GM23338 (cell line): Measurements from ENCODE around the gene PRR11. TPM values are rescaled to one million over a fixed set of nuclear protein-coding genes. Genes with fewer than 3 reads are reported as not detected.
A peak's percentile ranks its signal among the peaks of the same experiment; 100 is the strongest.

Source experiments
- ATAC-seq: fragments of 200-7000 bp; cut with Tn5 transposase; 3 replicates; pipeline ENCODE4 v1.9.1; 2020
- DNase-seq: peaks from one replicate; pipeline ENCODE4 v3.0.0-alpha.2; 2015; ENCODE audit warnings: low spot score
- H2AFZ ChIP-seq: fragments of 200-600 bp; sonication (generic); 2 replicates; pipeline ENCODE4 v1.8.0; 2016; ENCODE audit warnings: antibody characterized with exemption, mild to moderate bottlenecking, moderate library complexity
- H3F3A ChIP-seq: fragments of 200-600 bp; sonication (generic); replicated peaks from 2 replicates; pipeline ENCODE4 v1.8.0; 2017; ENCODE audit warnings: antibody characterized with exemption, mixed run types, low read depth
- H3K27ac ChIP-seq: fragments of 200-600 bp; sonication (generic); 2 replicates; pipeline ENCODE4 v1.6.1; 2016; ENCODE audit warnings: low read depth
- H3K27me3 ChIP-seq: fragments of 200-600 bp; sonication (generic); 2 replicates; pipeline ENCODE4 v1.8.0; 2016; ENCODE audit warnings: mild to moderate bottlenecking, mixed run types, moderate library complexity; ENCODE audit not compliant: insufficient read depth
- H3K36me3 ChIP-seq: fragments of 200-600 bp; sonication (generic); 2 replicates; pipeline ENCODE4 v1.8.0; 2016; ENCODE audit warnings: mild to moderate bottlenecking; ENCODE audit not compliant: insufficient read depth
- H3K4me1 ChIP-seq: fragments of 200-600 bp; sonication (generic); 2 replicates; pipeline ENCODE4 v1.8.0; 2016; ENCODE audit warnings: mild to moderate bottlenecking, moderate library complexity; ENCODE audit not compliant: insufficient read depth
- H3K4me2 ChIP-seq: fragments of 200-600 bp; sonication (generic); 2 replicates; pipeline ENCODE4 v1.7.1; 2017; ENCODE audit warnings: mixed run types
- H3K4me3 ChIP-seq: fragments of 200-600 bp; sonication (generic); 2 replicates; pipeline ENCODE4 v1.6.1; 2016; ENCODE audit warnings: mixed run types
- H3K79me2 ChIP-seq: fragments of 200-600 bp; sonication (generic); replicated peaks from 2 replicates; pipeline ENCODE4 v1.8.0; 2017; ENCODE audit warnings: mild to moderate bottlenecking; ENCODE audit not compliant: insufficient read depth
- H3K9me2 ChIP-seq: fragments of 200-600 bp; sonication (generic); 2 replicates; pipeline ENCODE4 v1.8.0; 2017; ENCODE audit not compliant: insufficient read depth
- H4K20me1 ChIP-seq: fragments of 200-600 bp; sonication (generic); replicated peaks from 2 replicates; pipeline ENCODE4 v1.8.0; 2017; ENCODE audit warnings: mild to moderate bottlenecking; ENCODE audit not compliant: insufficient read depth
- H3K27ac Mint-ChIP-seq: 2 replicates; pipeline ENCODE4 v1.8.0; 2020; ENCODE audit warnings: inconsistent platforms, mild to moderate bottlenecking, moderate library complexity, mixed read lengths
- H3K27me3 Mint-ChIP-seq: 3 replicates; pipeline ENCODE4 v1.8.0; 2022; ENCODE audit warnings: low read depth, mild to moderate bottlenecking, moderate library complexity, mixed read lengths, inconsistent platforms; ENCODE audit not compliant: insufficient read depth, poor library complexity
- H3K36me3 Mint-ChIP-seq: 3 replicates; pipeline ENCODE4 v1.8.0; 2021; ENCODE audit warnings: low read depth, mild to moderate bottlenecking, inconsistent platforms, moderate library complexity, mixed read lengths
- H3K4me1 Mint-ChIP-seq: 3 replicates; pipeline ENCODE4 v1.8.0; 2020; ENCODE audit warnings: mild to moderate bottlenecking, inconsistent platforms, mixed read lengths
- H3K4me3 Mint-ChIP-seq: 3 replicates; pipeline ENCODE4 v1.8.0; 2021; ENCODE audit warnings: moderate library complexity, mild to moderate bottlenecking, inconsistent platforms, mixed read lengths
- H3K9me3 Mint-ChIP-seq: 3 replicates; pipeline ENCODE4 v1.8.0; 2020; ENCODE audit warnings: moderate library complexity, mild to moderate bottlenecking, inconsistent platforms, mixed read lengths
- CREB1 ChIP-seq: fragments of 250-450 bp; sonication (Bioruptor Pico); IDR thresholded peaks from 2 replicates; pipeline ENCODE4 v1.5.0; 2020; ENCODE audit warnings: low read depth, mild to moderate bottlenecking, moderate library complexity
- EZH2phosphoT487 ChIP-seq: fragments of 200-600 bp; sonication (generic); IDR thresholded peaks from one replicate; pipeline ENCODE4 v1.8.1; 2018; ENCODE audit warnings: antibody characterized with exemption; ENCODE audit not compliant: unreplicated experiment
- JUNB ChIP-seq: IDR thresholded peaks from one replicate; pipeline ENCODE4 v1.6.1; 2016; ENCODE audit warnings: antibody characterized with exemption; ENCODE audit not compliant: unreplicated experiment
- NANOG ChIP-seq: IDR thresholded peaks from 2 replicates; pipeline ENCODE4 v1.6.1; 2016; ENCODE audit warnings: antibody characterized with exemption, borderline replicate concordance
- POLR2AphosphoS5 ChIP-seq: IDR thresholded peaks from 2 replicates; pipeline ENCODE4 v1.6.1; 2016; ENCODE audit warnings: antibody characterized with exemption, low read depth
- REST ChIP-seq: IDR thresholded peaks from one replicate; pipeline ENCODE4 v1.6.1; 2018; ENCODE audit warnings: antibody characterized with exemption; ENCODE audit not compliant: unreplicated experiment
- STAT1 ChIP-seq: IDR thresholded peaks from one replicate; pipeline ENCODE4 v1.6.1; 2016; ENCODE audit warnings: antibody characterized with exemption; ENCODE audit not compliant: unreplicated experiment
- ZNF114 ChIP-seq: fragments of 250-450 bp; sonication (Bioruptor Pico); IDR thresholded peaks from 2 replicates; pipeline ENCODE4 v1.5.0; 2020; ENCODE audit warnings: mild to moderate bottlenecking, moderate library complexity
- polyA plus RNA-seq: library from polyadenylated mRNA; unstranded; fragments of >200 nt; fragmentation: Nextera tagmentation; extraction: Ambion mirVana; gene quantifications from 2 replicates; pipeline ENCODE4 v1.2.1, GENCODE V29; 2016
- total RNA-seq: library from RNA; depleted of rRNA; stranded (reverse); fragments of >200 nt; shearing (Covaris generic); gene quantifications from 2 replicates; pipeline ENCODE4 v1.2.3, GENCODE V29; 2014

The PRR11 gene
- total and polyA plus RNA-seq, 2 experiments from 2014 or later, result 42.7 to 55.9 TPM

- TF ChIP-seq CREB1 (no peak), ZNF114 (CRISPR knock-in tag) (no peak), STAT1 (no peak), NANOG (0 out of 2 replicates have a peak, but pooled peaks have one; percentile 3), POLR2AphosphoS5 (peak; percentile 83), REST (no peak)
Observed at GRCh38 chr17:59106463-59107305, 48.9 kb upstream of the PRR11 start, which contains the start of gene TRIM37 (continued).

GRCh38 chr17:59107306-59107670 is 48.3 kb upstream of the PRR11 start:
- Histone ChIP-seq H3F3A (peaks cover 10% of the 10 kb centered on the region), H3K4me3 (peak overlapping the region; percentile 96), H4K20me1 (peaks cover 20% of the 10 kb centered on the region), H3K9me2 (no peaks in the 10 kb centered on the region), H3K4me1 (peaks cover 5% of the 10 kb centered on the region; the same call in 1 of the 2 replicates), H3K4me2 (peak overlapping the region; percentile 86), H3K36me3 (peaks cover 14% of the 10 kb centered on the region), H3K27ac (peak overlapping the region; percentile 92), H3K27me3 (no peaks in the 10 kb centered on the region), H2AFZ (peak overlapping the region; percentile 5; the same call in 1 of the 2 replicates), H3K79me2 (peaks cover 38% of the 10 kb centered on the region)
- H3K4me3 Mint-ChIP-seq, result peak overlapping the region; percentile 97
- H3K36me3 Mint-ChIP-seq, result peaks cover 36% of the 10 kb centered on the region
- H3K4me1 Mint-ChIP-seq, result peaks cover 7% of the 10 kb centered on the region; the same call in 2 of the 3 replicates
- peaks cover 12% of the 10 kb centered on the region for H3K27me3 Mint-ChIP-seq
- DNase-seq (no peak), ATAC-seq (peak; percentile 12)
- H3K9me3 Mint-ChIP-seq, result no peaks in the 10 kb centered on the region
- H3K27ac Mint-ChIP-seq, result peak overlapping the region; percentile 94
- TF ChIP-seq NANOG (0 out of 2 replicates have a peak, but pooled peaks have one; percentile 1), EZH2phosphoT487 (no peak)

- peaks cover 24% of the 10 kb centered on the region for H4K20me1 ChIP-seq
- H3K4me2 ChIP-seq, result no peak overlapping the region
- Mint-ChIP-seq H3K36me3 (peaks cover 28% of the 10 kb centered on the region), H3K9me3 (no peaks in the 10 kb centered on the region), H3K4me1 (peaks cover 7% of the 10 kb centered on the region; the same call in 2 of the 3 replicates), H3K4me3 (peak overlapping the region; percentile 46; the same call in 2 of the 3 replicates), H3K27ac (no peak overlapping the region), H3K27me3 (peaks cover 12% of the 10 kb centered on the region)
- no peak overlapping the region for H2AFZ ChIP-seq
- peaks cover 15% of the 10 kb centered on the region for H3K36me3 ChIP-seq
- H3K79me2 ChIP-seq, result peaks cover 29% of the 10 kb centered on the region
- peaks cover 5% of the 10 kb centered on the region; the same call in 1 of the 2 replicates for H3K4me1 ChIP-seq
- no peak for TF ChIP-seq JUNB
- peak overlapping the region; percentile 96; the same call in 1 of the 2 replicates for H3K4me3 ChIP-seq
- peaks cover 10% of the 10 kb centered on the region for H3F3A ChIP-seq
- no peaks in the 10 kb centered on the region for H3K9me2 ChIP-seq
- ATAC-seq, result no peak
- H3K27ac ChIP-seq, result no peak overlapping the region
- no peak for DNase-seq
- H3K27me3 ChIP-seq, result no peaks in the 10 kb centered on the region
Observed at GRCh38 chr17:59108400-59109102, 47.0 kb upstream of the PRR11 start.
